HCT116 (cell line): ENCODE measurements around the gene OCA2. TPM values are rescaled to one million over a fixed set of nuclear protein-coding genes. Genes with fewer than 3 reads are reported as not detected.
"Not testable (repeated sequence)": the region's sequence is repeated elsewhere in the genome, so short reads cannot be mapped to it uniquely, and the experiment has no call there.

Source experiments
- ATAC-seq: fragments of 200-7000 bp; cut with Tn5 transposase; 2 replicates; pipeline ENCODE4 v1.9.1; 2020; ENCODE audit warnings: mild to moderate bottlenecking, moderate library complexity
- BruUV-seq: library from RNA; stranded (reverse); fragments of 400-500 nt; replicated peaks from 2 replicates; lab custom pipeline; 2021; lab: Mats Ljungman, UMichigan
- CTCF ChIA-PET: fragments of 300-600 bp; sonication (Branson Sonifier 250); formaldehyde crosslinking; loops from one replicate; lab custom pipeline; 2021; ENCODE audit warnings: antibody characterized with exemption; lab: Charles Lee
- POLR2A ChIA-PET: fragments of 300-600, 350-600 bp; sonication (Branson Sonifier 250); formaldehyde crosslinking; loops from one replicate; lab custom pipeline; 2021; ENCODE audit warnings: antibody characterized with exemption; lab: Charles Lee
- RAD21 ChIA-PET, 2 experiments: fragments of 300-600 bp; sonication (Branson Sonifier 250); formaldehyde crosslinking; loops; one replicate each; lab custom pipeline; 2023; ENCODE audit warnings: low total read pairs in 2 of 2; ENCODE audit not compliant: uncharacterized antibody in 2 of 2, unreplicated experiment in 2 of 2, low non-redundant PET in 1 of 2; lab: Charles Lee
- DNase-seq: peaks from one replicate; pipeline ENCODE4 v3.0.0-alpha.2; 2010; ENCODE audit warnings: low read depth, low spot score
- H2AFZ ChIP-seq: fragments of 200-600 bp; shearing (Covaris generic), sonication (generic); 2 replicates; pipeline ENCODE4 v1.6.1; 2017; ENCODE audit warnings: low read depth, mixed run types, mixed read lengths, antibody characterized with exemption, low read length; ENCODE audit not compliant: poor library complexity, severe bottlenecking
- H3K27ac ChIP-seq: 2 replicates; pipeline ENCODE4 v1.5.1; 2012; ENCODE audit warnings: low read depth, low read length
- H3K27me3 ChIP-seq: fragments of 200-600 bp; sonication (generic); 2 replicates; pipeline ENCODE4 v1.6.1; 2016; ENCODE audit warnings: mixed run types, low read length, mixed read lengths; ENCODE audit not compliant: insufficient read depth
- H3K36me3 ChIP-seq, 2 experiments: fragments of 200-500 bp in 1 of 2; fragments of 200-600 bp in 1 of 2; sonication (Bioruptor generic) in 1 of 2; sonication (generic) in 1 of 2; 2 replicates each; pipeline versions ENCODE4 v1.5.1 to v1.6.1; 2014 to 2016; ENCODE audit warnings: low read length in 2 of 2, inconsistent platforms in 1 of 2, mixed read lengths in 1 of 2, mixed run types in 1 of 2; ENCODE audit not compliant: insufficient read depth in 2 of 2, control insufficient read depth in 1 of 2
- H3K4me1 ChIP-seq, 2 experiments: fragments of 200-600 bp in 1 of 2; sonication (generic) in 1 of 2; 2 replicates each; pipeline versions ENCODE4 v1.5.1 to v1.6.1; 2012 to 2017; ENCODE audit warnings: low read length in 2 of 2, inconsistent platforms in 1 of 2, mild to moderate bottlenecking in 1 of 2, mixed read lengths in 1 of 2, mixed run types in 1 of 2, moderate library complexity in 1 of 2; ENCODE audit not compliant: insufficient read depth in 2 of 2, control insufficient read depth in 1 of 2
- H3K4me2 ChIP-seq: fragments of 200-600 bp; sonication (generic); 2 replicates; pipeline ENCODE4 v1.6.1; 2017; ENCODE audit warnings: mixed run types, low read length, mixed read lengths
- H3K4me3 ChIP-seq, 2 experiments: fragments of 200-600 bp in 1 of 2; sonication (generic) in 1 of 2; replicated peaks in 1 of 2; 2 replicates each; pipeline ENCODE4 v1.5.1; 2011 to 2016; ENCODE audit warnings: low read length in 2 of 2, control low read depth in 1 of 2, low read depth in 1 of 2, mild to moderate bottlenecking in 1 of 2, mixed read lengths in 1 of 2, mixed run types in 1 of 2
- H3K79me2 ChIP-seq: fragments of 200-600 bp; sonication (generic); 2 replicates; pipeline ENCODE4 v1.6.1; 2017; ENCODE audit warnings: mild to moderate bottlenecking, mixed run types, low read length, moderate library complexity, mixed read lengths; ENCODE audit not compliant: insufficient read depth
- H3K9ac ChIP-seq: fragments of 200-600 bp; sonication (generic); 2 replicates; pipeline ENCODE4 v1.6.1; 2016; ENCODE audit warnings: low read length, mixed read lengths
- H3K9me2 ChIP-seq: fragments of 200-600 bp; sonication (generic), shearing (Covaris generic); 2 replicates; pipeline ENCODE4 v1.6.1; 2017; ENCODE audit warnings: mixed run types, mild to moderate bottlenecking, moderate library complexity; ENCODE audit not compliant: insufficient read depth
- H3K9me3 ChIP-seq, 2 experiments: fragments of 200-500 bp in 1 of 2; fragments of 200-600 bp in 1 of 2; sonication (Bioruptor generic) in 1 of 2; sonication (generic) in 1 of 2; 2 replicates each; pipeline ENCODE4 v1.6.1; 2014 to 2017; ENCODE audit warnings: low read length in 2 of 2, mixed read lengths in 2 of 2, inconsistent platforms in 1 of 2, low read depth in 1 of 2, mild to moderate bottlenecking in 1 of 2, mixed run types in 1 of 2, moderate library complexity in 1 of 2; ENCODE audit not compliant: control insufficient read depth in 1 of 2, insufficient read depth in 1 of 2
- H4K20me1 ChIP-seq: fragments of 200-600 bp; sonication (generic), shearing (Covaris generic); 2 replicates; pipeline ENCODE4 v1.6.1; 2017; ENCODE audit warnings: mixed run types, mild to moderate bottlenecking, moderate library complexity; ENCODE audit not compliant: insufficient read depth
- CEBPB ChIP-seq: IDR thresholded peaks from 2 replicates; pipeline ENCODE4 v1.6.1; 2012; ENCODE audit warnings: low read depth
- EZH2 ChIP-seq: fragments of 200-600 bp; sonication (generic); IDR thresholded peaks from 2 replicates; pipeline ENCODE4 v1.6.1; 2017; ENCODE audit warnings: antibody characterized with exemption, mixed run types
- POLR2A ChIP-seq: IDR thresholded peaks from 2 replicates; pipeline ENCODE4 v1.7.0; 2011; ENCODE audit warnings: borderline replicate concordance; ENCODE audit not compliant: insufficient read depth, insufficient read length; ENCODE audit errors: extremely low read depth
- POLR2AphosphoS5 ChIP-seq: IDR thresholded peaks from 2 replicates; pipeline ENCODE4 v1.6.1; 2011; ENCODE audit warnings: mild to moderate bottlenecking, low read depth, low read length, moderate library complexity
- RAD21 ChIP-seq: IDR thresholded peaks from 2 replicates; pipeline ENCODE4 v1.6.1; 2012; ENCODE audit warnings: low read depth, mild to moderate bottlenecking
- YY1 ChIP-seq: IDR thresholded peaks from 2 replicates; pipeline ENCODE4 v1.6.1; 2011; ENCODE audit warnings: low read length, low read depth, moderate library complexity, mild to moderate bottlenecking; ENCODE audit not compliant: insufficient replicate concordance; ENCODE audit errors: extremely low read depth
- intact Hi-C: fragments of 100-400 bp; cut with micrococcal nuclease; formaldehyde crosslinking; loops from 2 replicates; pipeline ENCODE4 v1.10.0; 2022
- total RNA-seq: library from RNA; stranded (reverse); gene quantifications from one replicate; pipeline ENCODE4 v1.2.1, GENCODE V29; 2021; ENCODE audit not compliant: unreplicated experiment
- TF ChIP-seq, protein P1 (sequence below): IDR thresholded peaks from 2 replicates; pipeline ENCODE4 v1.6.1; 2012
- TF ChIP-seq, protein P2 (sequence below), 3 experiments: fragments of 200-600 bp in 1 of 3; sonication (generic) in 1 of 3; IDR thresholded peaks in 2 of 3; conservative IDR thresholded peaks in 1 of 3; 2 replicates each; pipeline ENCODE4 v1.5.1; 2012 to 2017; ENCODE audit warnings: low read depth in 2 of 3, low read length in 2 of 3, antibody characterized with exemption in 1 of 3, borderline replicate concordance in 1 of 3, control low read depth in 1 of 3, mild to moderate bottlenecking in 1 of 3, mixed read lengths in 1 of 3, mixed run types in 1 of 3, moderate library complexity in 1 of 3; ENCODE audit not compliant: insufficient read depth in 1 of 3
- TF ChIP-seq, protein P3 (sequence below): IDR thresholded peaks from 2 replicates; pipeline ENCODE4 v1.6.1; 2011; ENCODE audit warnings: mild to moderate bottlenecking, low read length, moderate library complexity; ENCODE audit not compliant: insufficient replicate concordance; ENCODE audit errors: extremely low read depth
- TF ChIP-seq, protein P4 (sequence below): IDR thresholded peaks from 2 replicates; pipeline ENCODE4 v1.6.1; 2012; ENCODE audit warnings: low read depth

The OCA2 gene
- total RNA-seq, 1 experiment from 2014 or later, result not detected

DNA sequence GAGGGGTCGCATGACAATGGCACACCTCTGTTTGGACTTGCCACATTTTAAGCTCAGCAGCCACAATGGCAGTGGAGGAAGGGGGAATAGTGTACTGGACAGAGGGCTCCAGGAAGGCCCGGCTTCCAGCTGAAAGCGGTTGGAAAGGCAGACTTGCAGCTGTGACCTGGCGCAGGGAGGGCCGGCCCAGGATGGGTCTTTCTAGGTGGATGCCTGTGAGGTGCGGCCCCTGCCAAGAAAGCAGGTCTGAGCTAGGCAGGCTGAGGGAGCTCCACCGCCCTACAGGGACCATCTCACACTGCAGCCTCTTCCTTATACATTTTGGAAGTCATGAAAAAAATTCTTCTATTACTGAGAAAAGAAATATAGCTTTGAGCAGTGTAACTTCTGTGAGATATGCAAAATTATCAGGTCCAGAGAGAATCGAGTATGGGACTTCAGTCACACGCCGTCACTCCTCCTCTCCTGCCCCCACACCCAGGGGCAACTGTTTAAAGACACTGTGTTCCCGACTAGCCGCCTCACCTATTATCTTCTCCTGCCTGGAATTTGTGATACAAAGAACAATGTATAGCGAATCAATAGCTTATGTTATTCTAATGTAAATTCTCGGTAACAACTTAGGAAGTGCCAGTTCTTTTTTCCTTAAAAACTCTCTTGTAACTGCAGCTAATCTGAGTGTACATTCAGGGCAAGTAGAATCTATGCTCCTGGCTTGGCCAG lies 331.0 kb downstream of the OCA2 start:
- no peaks in the 10 kb centered on the region for H4K20me1 ChIP-seq
- no peaks in the 10 kb centered on the region for H3K4me1 ChIP-seq
- ATAC-seq (no peak), DNase-seq (no peak)
- H3K79me2 ChIP-seq, result no peaks in the 10 kb centered on the region
- no TSS peak for BruUV-seq
- POLR2A ChIA-PET, result no interaction called here
- RAD21 ChIA-PET, result no interaction called here
- no peak overlapping the region for H3K4me2 ChIP-seq
- no peaks in the 10 kb centered on the region for H3K36me3 ChIP-seq
- no peak overlapping the region for H3K9ac ChIP-seq
- intact Hi-C loops, result no loop called here
- no peak overlapping the region for H2AFZ ChIP-seq
- TF ChIP-seq POLR2AphosphoS5 (no peak), EZH2 (no peak), RAD21 (no peak), YY1 (no peak), CEBPB (no peak), POLR2A (no peak)
- TF ChIP-seq, protein P1, sequence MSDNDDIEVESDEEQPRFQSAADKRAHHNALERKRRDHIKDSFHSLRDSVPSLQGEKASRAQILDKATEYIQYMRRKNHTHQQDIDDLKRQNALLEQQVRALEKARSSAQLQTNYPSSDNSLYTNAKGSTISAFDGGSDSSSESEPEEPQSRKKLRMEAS, result no peak
- TF ChIP-seq, protein P2, sequence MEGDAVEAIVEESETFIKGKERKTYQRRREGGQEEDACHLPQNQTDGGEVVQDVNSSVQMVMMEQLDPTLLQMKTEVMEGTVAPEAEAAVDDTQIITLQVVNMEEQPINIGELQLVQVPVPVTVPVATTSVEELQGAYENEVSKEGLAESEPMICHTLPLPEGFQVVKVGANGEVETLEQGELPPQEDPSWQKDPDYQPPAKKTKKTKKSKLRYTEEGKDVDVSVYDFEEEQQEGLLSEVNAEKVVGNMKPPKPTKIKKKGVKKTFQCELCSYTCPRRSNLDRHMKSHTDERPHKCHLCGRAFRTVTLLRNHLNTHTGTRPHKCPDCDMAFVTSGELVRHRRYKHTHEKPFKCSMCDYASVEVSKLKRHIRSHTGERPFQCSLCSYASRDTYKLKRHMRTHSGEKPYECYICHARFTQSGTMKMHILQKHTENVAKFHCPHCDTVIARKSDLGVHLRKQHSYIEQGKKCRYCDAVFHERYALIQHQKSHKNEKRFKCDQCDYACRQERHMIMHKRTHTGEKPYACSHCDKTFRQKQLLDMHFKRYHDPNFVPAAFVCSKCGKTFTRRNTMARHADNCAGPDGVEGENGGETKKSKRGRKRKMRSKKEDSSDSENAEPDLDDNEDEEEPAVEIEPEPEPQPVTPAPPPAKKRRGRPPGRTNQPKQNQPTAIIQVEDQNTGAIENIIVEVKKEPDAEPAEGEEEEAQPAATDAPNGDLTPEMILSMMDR (IDR thresholded peaks at IDR 0.05 in 2 of 3, conservative IDR thresholded peaks at IDR 0.05 in 1 of 3; ENCODE audit: borderline replicate concordance in 1 of 3, insufficient read depth in 1 of 3, low read depth in 2 of 3, low read length in 2 of 3), result no peak
- TF ChIP-seq, protein P3, sequence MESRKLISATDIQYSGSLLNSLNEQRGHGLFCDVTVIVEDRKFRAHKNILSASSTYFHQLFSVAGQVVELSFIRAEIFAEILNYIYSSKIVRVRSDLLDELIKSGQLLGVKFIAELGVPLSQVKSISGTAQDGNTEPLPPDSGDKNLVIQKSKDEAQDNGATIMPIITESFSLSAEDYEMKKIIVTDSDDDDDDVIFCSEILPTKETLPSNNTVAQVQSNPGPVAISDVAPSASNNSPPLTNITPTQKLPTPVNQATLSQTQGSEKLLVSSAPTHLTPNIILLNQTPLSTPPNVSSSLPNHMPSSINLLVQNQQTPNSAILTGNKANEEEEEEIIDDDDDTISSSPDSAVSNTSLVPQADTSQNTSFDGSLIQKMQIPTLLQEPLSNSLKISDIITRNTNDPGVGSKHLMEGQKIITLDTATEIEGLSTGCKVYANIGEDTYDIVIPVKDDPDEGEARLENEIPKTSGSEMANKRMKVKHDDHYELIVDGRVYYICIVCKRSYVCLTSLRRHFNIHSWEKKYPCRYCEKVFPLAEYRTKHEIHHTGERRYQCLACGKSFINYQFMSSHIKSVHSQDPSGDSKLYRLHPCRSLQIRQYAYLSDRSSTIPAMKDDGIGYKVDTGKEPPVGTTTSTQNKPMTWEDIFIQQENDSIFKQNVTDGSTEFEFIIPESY, result no peak
- TF ChIP-seq, protein P4, sequence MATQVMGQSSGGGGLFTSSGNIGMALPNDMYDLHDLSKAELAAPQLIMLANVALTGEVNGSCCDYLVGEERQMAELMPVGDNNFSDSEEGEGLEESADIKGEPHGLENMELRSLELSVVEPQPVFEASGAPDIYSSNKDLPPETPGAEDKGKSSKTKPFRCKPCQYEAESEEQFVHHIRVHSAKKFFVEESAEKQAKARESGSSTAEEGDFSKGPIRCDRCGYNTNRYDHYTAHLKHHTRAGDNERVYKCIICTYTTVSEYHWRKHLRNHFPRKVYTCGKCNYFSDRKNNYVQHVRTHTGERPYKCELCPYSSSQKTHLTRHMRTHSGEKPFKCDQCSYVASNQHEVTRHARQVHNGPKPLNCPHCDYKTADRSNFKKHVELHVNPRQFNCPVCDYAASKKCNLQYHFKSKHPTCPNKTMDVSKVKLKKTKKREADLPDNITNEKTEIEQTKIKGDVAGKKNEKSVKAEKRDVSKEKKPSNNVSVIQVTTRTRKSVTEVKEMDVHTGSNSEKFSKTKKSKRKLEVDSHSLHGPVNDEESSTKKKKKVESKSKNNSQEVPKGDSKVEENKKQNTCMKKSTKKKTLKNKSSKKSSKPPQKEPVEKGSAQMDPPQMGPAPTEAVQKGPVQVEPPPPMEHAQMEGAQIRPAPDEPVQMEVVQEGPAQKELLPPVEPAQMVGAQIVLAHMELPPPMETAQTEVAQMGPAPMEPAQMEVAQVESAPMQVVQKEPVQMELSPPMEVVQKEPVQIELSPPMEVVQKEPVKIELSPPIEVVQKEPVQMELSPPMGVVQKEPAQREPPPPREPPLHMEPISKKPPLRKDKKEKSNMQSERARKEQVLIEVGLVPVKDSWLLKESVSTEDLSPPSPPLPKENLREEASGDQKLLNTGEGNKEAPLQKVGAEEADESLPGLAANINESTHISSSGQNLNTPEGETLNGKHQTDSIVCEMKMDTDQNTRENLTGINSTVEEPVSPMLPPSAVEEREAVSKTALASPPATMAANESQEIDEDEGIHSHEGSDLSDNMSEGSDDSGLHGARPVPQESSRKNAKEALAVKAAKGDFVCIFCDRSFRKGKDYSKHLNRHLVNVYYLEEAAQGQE, result no peak
- H3K4me3 ChIP-seq, result no peak overlapping the region
- CTCF ChIA-PET, result no interaction called here
- H3K27me3 ChIP-seq, result no peaks in the 10 kb centered on the region
- no peaks in the 10 kb centered on the region for H3K9me2 ChIP-seq
- H3K9me3 ChIP-seq, result peaks cover 5 to 10% of the 10 kb centered on the region in 2 experiments; a peak in 2 of 4 replicates
- H3K27ac ChIP-seq, result no peak overlapping the region

DNA sequence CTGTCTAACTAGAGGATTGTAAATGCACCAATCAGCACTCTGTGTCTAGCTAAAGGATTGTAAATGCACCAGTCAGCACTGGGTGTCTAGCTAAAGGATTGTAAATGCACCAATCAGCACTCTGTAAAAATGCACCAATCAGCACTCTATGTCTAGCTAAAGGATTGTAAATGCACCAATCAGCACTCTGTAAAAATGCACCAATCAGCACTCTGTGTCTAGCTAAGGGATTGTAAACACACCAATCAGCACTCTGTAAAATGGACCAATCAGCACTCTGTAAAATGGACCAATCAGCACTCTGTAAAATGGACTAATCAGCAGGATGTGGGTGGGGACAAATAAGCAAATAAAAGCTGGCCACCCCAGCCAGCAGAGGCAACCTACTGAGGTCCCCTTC lies 331.7 kb downstream of the OCA2 start:
- H3K4me3 ChIP-seq, H3K27ac ChIP-seq, H3K4me2 ChIP-seq, DNase-seq, H3K27me3 ChIP-seq, H3K79me2 ChIP-seq, ATAC-seq, CTCF ChIA-PET, H3K9me2 ChIP-seq, RAD21 ChIA-PET, H3K9ac ChIP-seq, H2AFZ ChIP-seq, H3K4me1 ChIP-seq, BruUV-seq, POLR2A ChIA-PET, H3K36me3 ChIP-seq, H4K20me1 ChIP-seq, intact Hi-C loops: not testable (repeated sequence)
- peaks cover 10 to 11% of the 10 kb centered on the region in 2 experiments; a peak in 2 of 4 replicates for H3K9me3 ChIP-seq
